Erythroblast (primary cell): ENCODE measurements around the gene TMEM38A.
"Not testable (repeated sequence)": the region's sequence is repeated elsewhere in the genome, so short reads cannot be mapped to it uniquely, and the experiment has no call there.

Experiments
- GATA1 ChIP-seq: IDR thresholded peaks from 2 replicates; pipeline ENCODE4 v1.6.1; 2011; ENCODE audit warnings: low read depth, mild to moderate bottlenecking, control low read depth, low read length, moderate library complexity
- POLR2A ChIP-seq: IDR thresholded peaks from 2 replicates; pipeline ENCODE4 v1.6.1; 2011; ENCODE audit warnings: mild to moderate bottlenecking, low read length

DNA sequence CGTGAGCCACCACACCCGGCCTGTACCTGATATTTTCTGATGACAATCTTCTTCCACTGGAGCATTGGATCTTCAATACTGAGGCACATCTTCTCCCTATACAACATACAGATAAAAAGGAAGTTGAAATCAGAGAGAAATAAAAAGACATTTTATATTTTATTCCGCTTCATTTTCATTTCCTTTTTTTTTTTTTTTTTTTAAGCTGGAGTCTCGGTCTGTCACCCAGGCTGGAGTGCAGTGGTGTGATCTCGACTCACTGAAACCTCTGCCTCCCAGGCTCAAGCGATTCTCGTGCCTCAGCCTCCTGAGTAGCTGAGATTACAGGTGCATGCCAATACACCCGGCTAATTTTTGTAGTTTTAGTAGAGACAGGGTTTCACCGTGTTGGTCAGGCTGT lies 51.4 kb downstream of the TMEM38A start:
- TF ChIP-seq POLR2A, GATA1: not testable (repeated sequence)
